GM12874 (cell line): ENCODE data around the gene ITPKB.

Experiments
- CTCF ChIP-seq: IDR thresholded peaks from 2 replicates; pipeline ENCODE4 v1.5.1; 2011; ENCODE audit warnings: low read depth, mild to moderate bottlenecking, control low read depth, low read length, moderate library complexity; ENCODE audit not compliant: insufficient read depth

The ITPKB gene

GRCh38 chr1:226684026-226684425, 55.1 kb downstream of the ITPKB start:
- TF ChIP-seq CTCF, result no peak

GRCh38 chr1:226682871-226683814, 55.9 kb downstream of the ITPKB start:
- TF ChIP-seq CTCF, result no peak

- no peak for TF ChIP-seq CTCF
Measured at GRCh38 chr1:226681652-226682493, 57.2 kb downstream of the ITPKB start.

GRCh38 chr1:226680653-226681052, 58.4 kb downstream of the ITPKB start:
- no peak for TF ChIP-seq CTCF

GRCh38 chr1:226679853-226680516, 59.1 kb downstream of the ITPKB start:
- no peak for TF ChIP-seq CTCF

GRCh38 chr1:226679262-226679661, 59.8 kb downstream of the ITPKB start:
- no peak for TF ChIP-seq CTCF

- TF ChIP-seq CTCF, result no peak
Measured at GRCh38 chr1:226678701-226679100, 60.4 kb downstream of the ITPKB start.
